ENCODE measurements around the gene TPK1. TPM values are rescaled to one million over a fixed set of nuclear protein-coding genes. Genes with fewer than 3 reads are reported as not detected.

TPK1 gene
- total and polyA plus RNA-seq, 2 of the 4 experiments (the other 2 are of a cell fraction): 0.38 to 1.8 TPM

- no peak overlapping the region for H3K14ac ChIP-seq (replicated peaks; ENCODE audit: low read depth, low read length)
- no peak overlapping the region for H4K5ac ChIP-seq (ENCODE audit: low read depth, low read length)
- no peaks in the 10 kb centered on the region for H4K20me1 ChIP-seq (ENCODE audit: insufficient read depth, low read length)
- no peaks in the 10 kb centered on the region for H3K9me1 ChIP-seq (ENCODE audit: insufficient read depth, low read length)
- no peak overlapping the region for H2AK9ac ChIP-seq (replicated peaks; ENCODE audit: low read depth, low read length, poor library complexity)
- no peak overlapping the region for H4K8ac ChIP-seq (ENCODE audit: low read depth in 2 of 2, low read length in 2 of 2)
- no peak overlapping the region for H4K91ac ChIP-seq (ENCODE audit: insufficient read depth, low read depth, low read length)
- H3K56ac ChIP-seq (ENCODE audit: extremely low read depth, insufficient read depth, low read length): no peak overlapping the region
- WGBS, 2 experiments (ENCODE audit: extremely low coverage in 2 of 2, insufficient read length in 1 of 2): 31% methylated on average over 7 of the region's 12 CpGs; no CpG with 5 or more reads in 1 of the 2 experiments
- intact Hi-C loops (cut with micrococcal nuclease) (no loop called here), dilution Hi-C loops (cut with HindIII; ENCODE audit: low sequenced_read_pairs, unreplicated experiment) (no loop called here), in situ Hi-C loops (cut with MboI; ENCODE audit: low sequenced_read_pairs) (no loop called here)
- H2AFZ ChIP-seq (replicated peaks; ENCODE audit: low read length, poor library complexity): no peak overlapping the region
- no TSS peak for BruUV-seq (replicated peaks)
- H2BK15ac ChIP-seq (ENCODE audit: low read depth, low read length): no peak overlapping the region
- H2BK120ac ChIP-seq (ENCODE audit: low read depth, low read length): no peak overlapping the region
- no peak for DNase-seq
- H3K4me2 ChIP-seq (ENCODE audit: low read depth, low read length): no peak overlapping the region
- H3K27me3 ChIP-seq (ENCODE audit: control insufficient read depth, insufficient read depth, low read length): no peaks in the 10 kb centered on the region
- no peak overlapping the region for H2BK5ac ChIP-seq (ENCODE audit: low read depth, low read length, poor library complexity, severe bottlenecking)
- H3K4me1 ChIP-seq (ENCODE audit: control insufficient read depth, insufficient read depth, low read length): no peaks in the 10 kb centered on the region
- no peak overlapping the region for H3K9ac ChIP-seq (ENCODE audit: low read depth, low read length)
- no peak for ATAC-seq (ENCODE audit: low read depth)
- H3K36me3 ChIP-seq (ENCODE audit: control insufficient read depth, insufficient read depth, low read length): no peaks in the 10 kb centered on the region
- no peak overlapping the region for H3K4ac ChIP-seq (ENCODE audit: low read depth, low read length)
- H3K79me1 ChIP-seq (ENCODE audit: low read depth in 1 of 2, low read length in 2 of 2): no peaks in the 10 kb centered on the region
- peaks cover 12% of the 10 kb centered on the region; the same call in 1 of the 2 replicates for H3K9me3 ChIP-seq (ENCODE audit: control insufficient read depth, insufficient read depth, low read length)
- no peak overlapping the region for H3K18ac ChIP-seq (ENCODE audit: low read depth, low read length)
- no peak for TF ChIP-seq MXI1 (IDR thresholded peaks at IDR 0.05; ENCODE audit: borderline replicate concordance, low read depth, low read length)
- TF ChIP-seq, protein P1, sequence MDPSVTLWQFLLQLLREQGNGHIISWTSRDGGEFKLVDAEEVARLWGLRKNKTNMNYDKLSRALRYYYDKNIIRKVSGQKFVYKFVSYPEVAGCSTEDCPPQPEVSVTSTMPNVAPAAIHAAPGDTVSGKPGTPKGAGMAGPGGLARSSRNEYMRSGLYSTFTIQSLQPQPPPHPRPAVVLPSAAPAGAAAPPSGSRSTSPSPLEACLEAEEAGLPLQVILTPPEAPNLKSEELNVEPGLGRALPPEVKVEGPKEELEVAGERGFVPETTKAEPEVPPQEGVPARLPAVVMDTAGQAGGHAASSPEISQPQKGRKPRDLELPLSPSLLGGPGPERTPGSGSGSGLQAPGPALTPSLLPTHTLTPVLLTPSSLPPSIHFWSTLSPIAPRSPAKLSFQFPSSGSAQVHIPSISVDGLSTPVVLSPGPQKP (IDR thresholded peaks at IDR 0.05; ENCODE audit: borderline replicate concordance, low read depth, low read length): no peak
- TF ChIP-seq CEBPB (IDR thresholded peaks at IDR 0.05; ENCODE audit: low read depth, low read length): no peak
- no peak for TF ChIP-seq SMC3 (IDR thresholded peaks at IDR 0.05; ENCODE audit: low read depth, low read length)
- TF ChIP-seq RAD21 (IDR thresholded peaks at IDR 0.05; ENCODE audit: low read length): no peak
- no peak overlapping the region for H3K4me3 ChIP-seq (ENCODE audit: insufficient read depth, low read depth, low read length)
- H2AK5ac ChIP-seq (ENCODE audit: low read depth, low read length): no peak overlapping the region
- ChIA-PET POLR2A (ENCODE audit: unreplicated experiment) (no interaction called here), CTCF (no interaction called here)
- H3K23ac ChIP-seq (ENCODE audit: low read depth, low read length): no peak overlapping the region
- H2BK20ac ChIP-seq (ENCODE audit: low read depth, low read length): no peak overlapping the region
- H3K27ac ChIP-seq (ENCODE audit: insufficient read depth, low read length): no peak overlapping the region
Observed at GRCh38 chr7:144407266-144407931, 428.5 kb downstream of the TPK1 start.
